HG03064 (cell line): Measurements from ENCODE around the gene LGR5.

Experiments used
- ATAC-seq: cut with Tn5 transposase; IDR thresholded peaks from one replicate; pipeline ENCODE4 v1.9.1; 2021; ENCODE audit warnings: low read depth; ENCODE audit not compliant: unreplicated experiment

The LGR5 gene

GRCh38 chr12:71438670-71439361 is 782 bp upstream of the LGR5 start:
- no peak for ATAC-seq

- no peak for ATAC-seq
Observed at GRCh38 chr12:71439362-71439612, 311 bp upstream of the LGR5 start.

- ATAC-seq = no peak
Observed at GRCh38 chr12:71440345-71440762, 756 bp downstream of the LGR5 start.

GRCh38 chr12:71440763-71441748 is 1.5 kb downstream of the LGR5 start:
- ATAC-seq = no peak

GRCh38 chr12:71441836-71442566 is 2.4 kb downstream of the LGR5 start:
- no peak for ATAC-seq

GRCh38 chr12:71442567-71442931 is 3.0 kb downstream of the LGR5 start:
- no peak for ATAC-seq

GRCh38 chr12:71445071-71445470 is 5.5 kb downstream of the LGR5 start:
- ATAC-seq = no peak

GRCh38 chr12:71447691-71448132 is 8.1 kb downstream of the LGR5 start:
- ATAC-seq = no peak

GRCh38 chr12:71448150-71448581 is 8.6 kb downstream of the LGR5 start:
- no peak for ATAC-seq

GRCh38 chr12:71449373-71450070 is 9.9 kb downstream of the LGR5 start:
- ATAC-seq = no peak

GRCh38 chr12:71452006-71452405 is 12.4 kb downstream of the LGR5 start:
- no peak for ATAC-seq

- no peak for ATAC-seq
Observed at GRCh38 chr12:71455028-71455737, 15.6 kb downstream of the LGR5 start.

GRCh38 chr12:71456316-71456715 is 16.7 kb downstream of the LGR5 start:
- no peak for ATAC-seq

GRCh38 chr12:71456990-71457389 is 17.4 kb downstream of the LGR5 start:
- ATAC-seq = no peak

GRCh38 chr12:71460318-71460717 is 20.7 kb downstream of the LGR5 start:
- no peak for ATAC-seq

- no peak for ATAC-seq
Observed at GRCh38 chr12:71460850-71461609, 21.4 kb downstream of the LGR5 start.

GRCh38 chr12:71461787-71462328 is 22.3 kb downstream of the LGR5 start:
- no peak for ATAC-seq

GRCh38 chr12:71465796-71466195 is 26.2 kb downstream of the LGR5 start:
- ATAC-seq = no peak

- ATAC-seq = no peak
Observed at GRCh38 chr12:71469258-71469750, 29.7 kb downstream of the LGR5 start.
